ENCODE data around the gene CNTN4.

The CNTN4 gene

GRCh38 chr3:3016226-3016625 lies 917.6 kb downstream of the CNTN4 start:
- no peak for DNase-seq (ENCODE audit: low read depth)
- TF ChIP-seq CTCF (IDR thresholded peaks at IDR 0.05; ENCODE audit: low read depth, low read length, missing control alignments), result no peak

GRCh38 chr3:3020209-3020608 lies 921.5 kb downstream of the CNTN4 start:
- TF ChIP-seq CTCF (IDR thresholded peaks at IDR 0.05; ENCODE audit: low read depth, low read length, missing control alignments), result no peak
- no peak for DNase-seq (ENCODE audit: low read depth)
- no peak overlapping the region for H3K4me3 ChIP-seq (ENCODE audit: low read depth, low read length)

More at GRCh38 chr3:3016226-3016625, 917.6 kb downstream of the CNTN4 start:
- no peak overlapping the region for H3K4me3 ChIP-seq (ENCODE audit: low read depth, low read length)

- no peak overlapping the region for H3K4me3 ChIP-seq (ENCODE audit: low read depth, low read length)
- DNase-seq (ENCODE audit: low read depth), result no peak
- TF ChIP-seq CTCF (IDR thresholded peaks at IDR 0.05; ENCODE audit: low read depth, low read length, missing control alignments), result no peak
These were observed 924.6 kb downstream of the CNTN4 start for GRCh38 chr3:3023111-3023745.

GRCh38 chr3:3027976-3028567 lies 929.4 kb downstream of the CNTN4 start:
- no peak for TF ChIP-seq CTCF (IDR thresholded peaks at IDR 0.05; ENCODE audit: low read depth, low read length, missing control alignments)
- H3K4me3 ChIP-seq (ENCODE audit: low read depth, low read length), result no peak overlapping the region
- peak; percentile 4 for DNase-seq (ENCODE audit: low read depth)

- H3K4me3 ChIP-seq (ENCODE audit: low read depth, low read length), result no peak overlapping the region
- TF ChIP-seq CTCF (IDR thresholded peaks at IDR 0.05; ENCODE audit: low read depth, low read length, missing control alignments), result no peak
- no peak for DNase-seq (ENCODE audit: low read depth)
These were observed 932.7 kb downstream of the CNTN4 start for GRCh38 chr3:3031326-3031725.

GRCh38 chr3:3037156-3037555 lies 938.5 kb downstream of the CNTN4 start:
- no peak overlapping the region for H3K4me3 ChIP-seq (ENCODE audit: low read depth, low read length)
- no peak for TF ChIP-seq CTCF (IDR thresholded peaks at IDR 0.05; ENCODE audit: low read depth, low read length, missing control alignments)
- no peak for DNase-seq (ENCODE audit: low read depth)
